ENCODE results near the gene GRIN3A. TPM values are rescaled to one million over a fixed set of nuclear protein-coding genes. Genes with fewer than 3 reads are reported as not detected.

Gene GRIN3A
- total RNA-seq, 1 experiment from 2014 or later: not detected

GRCh38 chr9:101564252-101564651 is 174.2 kb downstream of the GRIN3A start:
- Mint-ChIP-seq H3K9me3 (no peaks in the 10 kb centered on the region), H3K4me3 (no peak overlapping the region), H3K27ac (no peak overlapping the region), H3K27me3 (ENCODE audit: low read depth) (no peaks in the 10 kb centered on the region), H3K36me3 (ENCODE audit: insufficient read depth in 1 of 3, low read depth in 3 of 3) (peaks cover 51 to 76% (median 73%) of the 10 kb centered on the region in 3 experiments), H3K4me1 (no peaks in the 10 kb centered on the region)
- no peak overlapping the region for H2BK5ac ChIP-seq (ENCODE audit: insufficient read length, low read length)
- H4K20me1 ChIP-seq (ENCODE audit: control insufficient read depth, insufficient read depth, insufficient read length): no peaks in the 10 kb centered on the region
- H3K4ac ChIP-seq (ENCODE audit: low read depth, low read length): no peak overlapping the region
- H3K4me1 ChIP-seq (ENCODE audit: insufficient read depth, low read length): no peaks in the 10 kb centered on the region
- H3K4me2 ChIP-seq (ENCODE audit: insufficient read depth, insufficient read length, low read length): no peak overlapping the region
- H3K79me1 ChIP-seq (ENCODE audit: insufficient read depth, low read depth, low read length, poor library complexity, severe bottlenecking): no peaks in the 10 kb centered on the region
- H4K91ac ChIP-seq (ENCODE audit: insufficient read length, low read depth, low read length): no peak overlapping the region
- TF ChIP-seq, protein P1, sequence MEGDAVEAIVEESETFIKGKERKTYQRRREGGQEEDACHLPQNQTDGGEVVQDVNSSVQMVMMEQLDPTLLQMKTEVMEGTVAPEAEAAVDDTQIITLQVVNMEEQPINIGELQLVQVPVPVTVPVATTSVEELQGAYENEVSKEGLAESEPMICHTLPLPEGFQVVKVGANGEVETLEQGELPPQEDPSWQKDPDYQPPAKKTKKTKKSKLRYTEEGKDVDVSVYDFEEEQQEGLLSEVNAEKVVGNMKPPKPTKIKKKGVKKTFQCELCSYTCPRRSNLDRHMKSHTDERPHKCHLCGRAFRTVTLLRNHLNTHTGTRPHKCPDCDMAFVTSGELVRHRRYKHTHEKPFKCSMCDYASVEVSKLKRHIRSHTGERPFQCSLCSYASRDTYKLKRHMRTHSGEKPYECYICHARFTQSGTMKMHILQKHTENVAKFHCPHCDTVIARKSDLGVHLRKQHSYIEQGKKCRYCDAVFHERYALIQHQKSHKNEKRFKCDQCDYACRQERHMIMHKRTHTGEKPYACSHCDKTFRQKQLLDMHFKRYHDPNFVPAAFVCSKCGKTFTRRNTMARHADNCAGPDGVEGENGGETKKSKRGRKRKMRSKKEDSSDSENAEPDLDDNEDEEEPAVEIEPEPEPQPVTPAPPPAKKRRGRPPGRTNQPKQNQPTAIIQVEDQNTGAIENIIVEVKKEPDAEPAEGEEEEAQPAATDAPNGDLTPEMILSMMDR (conservative IDR thresholded peaks at IDR 0.05): no peak
- no peak overlapping the region for H3K56ac ChIP-seq (ENCODE audit: insufficient read length, low read depth, low read length)
- no peak overlapping the region for H3K27ac ChIP-seq (ENCODE audit: insufficient read length, low read depth, low read length)
- H3K23me2 ChIP-seq (ENCODE audit: insufficient read length, low read depth, low read length, poor library complexity, severe bottlenecking): no peaks in the 10 kb centered on the region
- H3K9me3 ChIP-seq (ENCODE audit: control insufficient read depth, low read depth, low read length): no peaks in the 10 kb centered on the region
- H3K23ac ChIP-seq (ENCODE audit: insufficient read length, low read depth, low read length): no peak overlapping the region
- no peak for DNase-seq
- H3K14ac ChIP-seq (ENCODE audit: insufficient read depth, low read length): no peak overlapping the region
- H2BK12ac ChIP-seq (ENCODE audit: insufficient read length, low read depth, low read length): no peak overlapping the region
- no peak overlapping the region for H3K9ac ChIP-seq (ENCODE audit: extremely low read depth, insufficient read length, low read length)
- H2AFZ ChIP-seq (ENCODE audit: low read length): no peak overlapping the region
- H3K27me3 ChIP-seq (ENCODE audit: insufficient read depth, low read length): no peaks in the 10 kb centered on the region
- no peak overlapping the region for H4K5ac ChIP-seq (ENCODE audit: insufficient read length, low read depth, low read length)
- no peak overlapping the region for H4K8ac ChIP-seq (replicated peaks; ENCODE audit: insufficient read length, low read depth, low read length)
- no peak overlapping the region for H2BK20ac ChIP-seq (ENCODE audit: low read depth, low read length, poor library complexity, severe bottlenecking)
- no peaks in the 10 kb centered on the region for H3K79me2 ChIP-seq (ENCODE audit: insufficient read depth, low read length)
- no peak overlapping the region for H3K18ac ChIP-seq (ENCODE audit: insufficient read length, low read depth, low read length)
- H3T11ph ChIP-seq (ENCODE audit: low read length): no peak overlapping the region
- no peak overlapping the region for H2AK5ac ChIP-seq (ENCODE audit: insufficient read length, low read length)
- no peak overlapping the region for H2BK120ac ChIP-seq (ENCODE audit: low read depth, low read length, poor library complexity, severe bottlenecking)
- H2BK15ac ChIP-seq (ENCODE audit: low read depth, low read length): no peak overlapping the region

All from H9 (cell line).